HepG2 (cell line): Measurements from ENCODE around the gene L1CAM.

ENCODE experiments used
- CREB3 ChIP-seq: sonication (generic); formaldehyde crosslinking; IDR thresholded peaks from 2 replicates; pipeline ENCODE4 v1.5.0; 2020; ENCODE audit warnings: missing genetic modification reagents
- XRCC5 ChIP-seq: fragments of 200-400 bp; formaldehyde crosslinking; optimal IDR thresholded peaks from 2 replicates; pipeline ENCODE3; 2017; ENCODE audit warnings: mild to moderate bottlenecking, low read length
- ZNF547 ChIP-seq: sonication (generic); formaldehyde crosslinking; IDR thresholded peaks from 2 replicates; pipeline ENCODE4 v1.5.1; 2020; ENCODE audit warnings: mild to moderate bottlenecking, missing genetic modification reagents
- TF ChIP-seq, protein P1 (sequence below): sonication (generic); formaldehyde crosslinking; IDR thresholded peaks from 2 replicates; pipeline ENCODE4 v1.4.0; 2020; ENCODE audit warnings: missing genetic modification reagents

DNA sequence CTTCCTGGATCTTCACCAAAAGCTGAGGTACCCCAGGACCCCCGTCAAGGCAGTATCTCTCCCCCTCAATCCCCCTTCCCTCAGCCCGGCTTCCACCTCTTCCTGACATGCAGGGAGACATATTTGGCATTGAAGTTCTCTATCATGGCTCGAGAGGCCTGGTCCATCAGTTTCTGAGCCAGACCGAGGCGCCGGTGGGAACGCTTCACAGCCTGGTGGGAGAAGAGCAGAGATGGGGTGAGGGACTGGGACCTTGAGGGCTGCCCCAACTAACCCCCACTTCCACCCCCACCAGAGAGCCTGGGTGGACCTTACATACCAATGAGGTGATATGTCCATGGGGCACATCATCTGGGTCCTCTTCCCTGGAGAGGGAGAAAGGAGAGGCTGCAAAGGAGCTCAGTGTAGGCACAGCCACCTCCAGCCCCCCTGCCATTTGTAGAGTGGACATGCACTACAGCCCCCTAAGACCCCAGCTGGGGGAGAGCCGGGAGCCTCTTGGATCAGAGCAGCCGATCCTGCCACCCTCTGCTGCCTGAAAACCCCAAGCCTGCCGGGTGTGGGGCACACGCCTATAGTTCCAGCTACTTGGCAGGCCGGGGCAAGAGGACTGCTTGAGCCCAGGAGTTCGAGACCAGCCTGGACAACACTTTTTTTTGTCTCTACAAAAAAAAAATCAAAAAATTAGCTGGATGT, 46.4 kb upstream of the L1CAM start:
- TF ChIP-seq ZNF547 (CRISPR knock-in tag): no peak
- TF ChIP-seq XRCC5: no peak
- TF ChIP-seq CREB3 (CRISPR knock-in tag): no peak
- TF ChIP-seq, protein P1, sequence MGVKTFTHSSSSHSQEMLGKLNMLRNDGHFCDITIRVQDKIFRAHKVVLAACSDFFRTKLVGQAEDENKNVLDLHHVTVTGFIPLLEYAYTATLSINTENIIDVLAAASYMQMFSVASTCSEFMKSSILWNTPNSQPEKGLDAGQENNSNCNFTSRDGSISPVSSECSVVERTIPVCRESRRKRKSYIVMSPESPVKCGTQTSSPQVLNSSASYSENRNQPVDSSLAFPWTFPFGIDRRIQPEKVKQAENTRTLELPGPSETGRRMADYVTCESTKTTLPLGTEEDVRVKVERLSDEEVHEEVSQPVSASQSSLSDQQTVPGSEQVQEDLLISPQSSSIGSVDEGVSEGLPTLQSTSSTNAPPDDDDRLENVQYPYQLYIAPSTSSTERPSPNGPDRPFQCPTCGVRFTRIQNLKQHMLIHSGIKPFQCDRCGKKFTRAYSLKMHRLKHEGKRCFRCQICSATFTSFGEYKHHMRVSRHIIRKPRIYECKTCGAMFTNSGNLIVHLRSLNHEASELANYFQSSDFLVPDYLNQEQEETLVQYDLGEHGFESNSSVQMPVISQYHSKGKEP (CRISPR knock-in tag): no peak
